Measurements from ENCODE around the gene MGAT5B.

The MGAT5B gene

DNA sequence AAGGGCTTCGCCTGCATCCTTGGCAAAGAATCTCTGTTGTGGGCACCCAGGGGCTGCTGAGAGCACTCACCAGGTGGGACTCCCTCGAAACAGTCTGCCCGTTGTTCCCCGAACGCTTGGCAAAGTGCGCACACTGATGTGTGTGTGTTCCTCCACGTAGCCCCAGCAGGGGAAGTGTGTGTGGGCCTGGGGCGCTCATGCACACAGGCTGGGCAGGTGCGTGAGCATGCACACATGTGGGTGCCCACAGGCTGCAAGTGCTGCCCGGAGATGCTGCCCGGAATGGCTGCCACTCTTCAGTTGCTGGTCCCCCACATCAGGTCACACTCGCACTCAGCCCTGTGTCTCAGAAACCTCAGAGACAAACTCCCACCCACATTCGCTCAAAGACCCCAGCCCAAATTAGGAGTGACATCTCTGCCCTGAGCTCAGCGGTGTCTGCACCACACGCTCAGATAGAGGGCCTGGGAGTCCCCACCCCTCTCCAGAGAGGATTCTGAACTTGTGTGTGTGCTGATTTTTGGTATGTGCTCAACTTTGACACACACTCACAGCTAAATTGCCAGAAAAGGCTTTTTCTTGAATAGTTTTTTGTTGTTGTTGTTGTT lies 119.4 kb downstream of the MGAT5B start:
- no peak for DNase-seq

DNA sequence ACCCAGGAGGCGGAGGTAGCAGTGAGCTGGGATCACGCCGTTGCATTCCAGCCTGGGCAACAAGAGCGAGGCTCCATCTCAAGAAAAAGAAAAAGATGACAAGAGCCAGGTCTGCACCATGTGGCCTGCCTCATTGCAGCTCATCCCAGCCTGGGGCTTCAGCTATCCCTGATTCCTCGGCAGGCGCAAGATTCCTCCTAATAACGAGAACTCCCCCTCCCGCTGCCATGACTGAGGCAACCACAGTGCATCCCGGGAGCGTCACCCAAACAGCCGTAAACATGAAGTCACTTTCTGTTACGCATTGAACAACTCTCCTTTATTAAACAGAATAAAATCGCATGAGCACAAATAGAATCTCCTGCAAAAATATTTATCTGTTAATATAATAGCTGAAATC lies 120.6 kb downstream of the MGAT5B start:
- no peak for DNase-seq

DNA sequence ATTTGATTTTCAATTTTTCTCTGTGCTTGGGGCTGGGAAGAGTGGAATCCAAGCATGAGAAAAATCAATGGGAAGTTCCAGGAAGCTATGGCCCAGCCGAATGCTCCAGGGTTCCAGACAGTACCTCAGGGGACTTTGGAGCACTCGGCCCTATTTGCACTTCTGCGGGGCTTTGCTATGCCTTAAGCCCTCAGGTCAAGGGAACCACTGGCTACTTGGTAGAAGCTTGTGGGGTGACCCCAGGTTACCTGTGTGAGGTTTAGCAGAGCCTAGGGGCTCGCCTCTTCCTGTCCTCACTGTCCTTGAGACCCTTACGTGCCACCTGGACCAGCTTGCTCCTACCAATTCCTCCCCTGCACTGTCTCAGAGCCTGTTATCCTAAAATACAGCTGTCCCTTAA lies 121.3 kb downstream of the MGAT5B start:
- no peak for DNase-seq

DNA sequence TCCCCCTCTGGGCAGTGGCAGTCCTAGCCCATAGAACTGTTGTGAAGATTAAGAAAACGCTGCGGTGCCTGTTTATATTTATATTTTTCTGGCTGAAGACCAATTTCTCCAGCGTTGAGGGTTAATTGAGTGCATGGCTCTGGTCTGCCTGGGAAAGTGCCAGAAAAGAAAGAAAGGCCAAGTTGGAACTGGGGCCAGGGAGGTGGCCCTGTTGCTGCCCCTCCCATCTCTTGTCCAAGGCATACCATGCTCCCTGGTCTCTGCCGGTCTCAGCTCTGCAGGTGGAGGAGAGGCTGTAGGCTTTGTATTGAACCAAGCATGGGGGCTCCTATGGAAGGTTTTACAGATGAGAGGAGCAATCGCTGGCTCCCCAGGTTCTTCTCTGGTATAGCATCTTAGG lies 124.7 kb downstream of the MGAT5B start:
- DNase-seq, result no peak

DNA sequence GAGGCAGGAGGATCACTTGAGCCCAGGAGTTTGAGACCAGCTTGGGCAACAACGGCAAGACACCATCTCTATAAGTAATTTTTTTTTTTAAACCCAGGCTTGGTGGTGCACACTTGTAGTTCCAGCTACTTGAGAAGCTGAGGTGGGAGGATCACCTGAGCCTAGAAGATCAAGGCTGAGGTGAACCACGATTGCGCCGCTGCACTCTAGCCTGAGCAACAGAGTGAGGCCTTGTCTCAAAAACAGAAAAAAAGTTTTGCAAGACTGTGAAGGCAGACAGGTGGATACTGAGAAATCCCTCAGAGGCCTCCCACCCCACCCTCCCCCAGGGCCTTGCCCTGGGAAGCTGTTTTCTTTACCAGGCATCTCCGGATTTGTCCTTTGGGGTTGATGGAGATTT lies 125.4 kb downstream of the MGAT5B start:
- no peak for DNase-seq

DNA sequence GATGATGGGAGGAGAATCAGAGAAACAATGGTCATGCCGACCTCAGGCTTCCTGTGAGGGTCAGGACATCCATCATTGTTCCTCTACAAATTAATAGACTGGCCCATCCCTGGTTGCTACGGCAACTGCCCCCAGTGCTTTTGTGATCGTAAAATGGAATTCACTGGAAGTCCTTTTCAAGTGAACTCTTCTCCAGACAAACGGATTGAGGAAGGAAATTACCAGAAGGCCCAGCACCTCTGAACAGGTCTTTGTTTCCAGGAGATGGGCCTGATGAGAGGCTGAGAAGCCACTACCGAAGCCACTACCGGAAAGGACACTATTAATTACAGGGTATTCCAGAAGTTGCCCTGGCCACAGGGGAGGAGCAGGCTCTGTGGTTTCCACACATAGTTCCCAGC lies 126.0 kb downstream of the MGAT5B start:
- DNase-seq, result no peak

DNA sequence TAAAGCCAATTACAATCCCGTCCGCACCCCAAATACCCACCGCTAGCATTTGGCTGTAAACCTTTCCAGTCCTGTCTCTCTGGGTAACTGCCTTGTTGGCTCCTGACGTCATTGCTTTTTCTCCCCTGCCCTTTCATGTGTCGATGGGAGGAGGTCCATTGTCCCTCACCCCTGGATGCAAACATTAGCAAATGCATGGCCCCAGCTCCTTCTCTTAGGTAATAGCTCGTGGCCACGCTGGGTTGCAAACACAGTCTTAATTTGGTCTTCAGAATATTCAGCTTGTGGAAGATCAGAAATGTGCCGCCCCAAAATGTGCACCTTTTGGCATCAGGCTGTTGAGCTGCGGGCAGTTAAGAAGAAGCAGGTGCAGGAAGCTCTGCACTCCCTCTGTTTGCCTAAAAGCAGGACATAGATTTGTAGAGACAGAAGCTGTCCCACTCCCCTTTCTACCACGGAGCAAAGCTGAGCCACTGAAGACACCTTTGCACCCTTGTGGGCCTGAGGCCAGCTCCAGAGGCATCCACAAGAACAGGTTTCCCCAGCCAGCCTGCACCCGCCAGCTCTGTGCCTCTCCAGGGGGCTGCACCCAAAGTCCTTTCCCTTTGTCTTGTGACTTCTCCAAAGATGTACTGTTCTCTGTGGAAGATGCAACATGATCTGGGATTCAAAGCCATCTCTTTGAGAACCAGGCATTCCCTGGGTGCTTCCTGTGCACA lies 127.3 kb downstream of the MGAT5B start:
- no peak for DNase-seq

DNA sequence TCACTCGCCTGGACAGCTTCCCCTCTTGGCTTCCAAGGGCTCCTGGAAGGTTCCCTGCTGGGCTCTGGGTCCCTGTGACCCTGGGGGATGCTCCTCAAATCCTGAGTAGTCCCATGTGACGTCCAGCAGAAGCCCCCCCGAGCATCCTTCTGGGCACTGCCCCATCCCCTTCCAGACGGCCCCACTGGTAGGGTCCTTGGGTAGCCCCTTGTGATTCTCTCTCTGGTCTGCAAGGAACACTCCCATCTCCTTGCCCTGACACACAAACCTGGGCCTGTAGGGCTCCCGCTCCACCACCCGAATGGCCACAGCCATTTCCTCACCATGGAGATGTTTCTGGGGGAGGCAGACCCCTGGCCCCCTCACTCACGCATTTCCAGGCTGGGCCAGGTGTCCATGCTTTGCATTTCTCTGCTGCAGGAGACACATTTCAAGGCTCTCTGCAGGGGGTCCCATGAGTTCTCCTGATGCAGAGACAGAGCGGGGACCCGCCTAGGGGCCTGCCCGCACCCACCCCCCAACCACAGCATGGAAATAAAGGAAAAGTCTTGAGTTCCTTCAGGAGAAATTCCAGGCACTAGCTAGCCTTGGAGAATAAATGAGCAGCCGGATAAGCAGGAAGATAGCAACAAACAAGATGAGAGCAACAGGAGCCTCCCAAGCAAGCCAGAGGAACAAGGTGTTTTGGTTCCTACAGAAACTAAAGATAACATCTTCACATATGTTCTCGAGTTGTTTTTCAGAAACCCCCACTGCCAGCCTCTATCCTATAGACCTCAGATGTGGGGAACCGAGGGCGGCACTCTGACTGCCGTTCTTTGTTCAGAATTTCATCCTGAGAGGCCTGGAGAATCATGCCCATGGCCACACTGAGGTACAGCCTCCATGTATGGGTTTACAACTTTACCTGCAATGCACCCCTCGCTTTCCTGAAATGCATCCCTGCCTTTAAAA lies 128.8 kb downstream of the MGAT5B start:
- no peak for DNase-seq

DNA sequence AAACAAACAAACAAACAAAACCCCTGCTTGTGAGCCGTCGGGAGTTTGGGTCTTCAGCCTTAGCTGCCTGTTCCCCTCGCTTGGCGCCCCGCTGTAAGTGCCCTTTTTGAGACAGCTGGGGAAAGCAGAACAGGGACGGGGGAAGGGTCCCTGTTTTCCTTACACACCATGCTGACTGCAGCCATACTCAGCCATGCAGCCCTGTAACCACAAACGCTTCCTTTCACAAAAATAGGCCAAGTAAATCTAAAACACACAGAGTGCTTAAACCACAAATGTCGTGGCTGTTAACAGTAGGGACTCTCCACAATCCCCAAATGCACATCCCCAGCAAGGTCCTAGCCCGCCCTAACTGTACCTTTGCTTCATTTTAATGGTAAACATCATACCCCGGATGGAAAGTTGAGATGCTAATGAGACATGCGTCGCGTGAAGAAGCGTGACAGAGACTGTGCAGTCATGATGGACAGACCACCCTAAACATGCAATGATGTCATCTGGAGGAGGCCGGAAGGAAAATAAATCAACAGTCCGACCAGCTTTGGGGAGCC lies 129.9 kb downstream of the MGAT5B start:
- DNase-seq, result peak; percentile 40

DNA sequence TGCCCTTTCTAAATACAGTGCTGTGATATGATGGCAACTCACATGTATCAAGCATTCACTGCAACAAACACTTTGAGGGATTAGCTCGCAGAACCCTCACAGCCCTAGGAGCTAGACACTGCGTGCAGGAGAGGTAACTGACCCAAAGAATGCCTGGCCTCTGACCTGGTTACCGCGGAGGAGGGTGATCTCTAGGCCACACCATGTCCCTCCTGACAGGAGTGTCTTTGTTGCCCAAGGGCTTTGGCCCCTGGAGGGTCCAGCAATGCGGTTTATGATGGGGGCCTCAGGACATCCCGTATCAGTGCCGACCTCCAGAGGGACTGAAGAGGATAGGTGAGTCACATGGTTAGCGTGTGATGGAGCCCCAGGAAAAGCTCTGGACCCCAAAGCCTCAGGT lies 130.6 kb downstream of the MGAT5B start:
- DNase-seq, result no peak
